ENCODE data around the gene STAB2.

STAB2 gene

GRCh38 chr12:103813426-103813825 lies 226.4 kb downstream of the STAB2 start:
- no peak for DNase-seq

GRCh38 chr12:103813949-103814348 lies 226.9 kb downstream of the STAB2 start:
- DNase-seq: no peak

GRCh38 chr12:103814436-103814835 lies 227.4 kb downstream of the STAB2 start:
- no peak for DNase-seq
